Measurements from ENCODE around the gene HOXA3. TPM values are rescaled to one million over a fixed set of nuclear protein-coding genes. Genes with fewer than 3 reads are reported as not detected.

HOXA3 gene
- polyA plus RNA-seq, 1 donor (not counting 4 experiments of a cell fraction or from before 2014, with no cell fraction given) = 0.58 TPM

DNA sequence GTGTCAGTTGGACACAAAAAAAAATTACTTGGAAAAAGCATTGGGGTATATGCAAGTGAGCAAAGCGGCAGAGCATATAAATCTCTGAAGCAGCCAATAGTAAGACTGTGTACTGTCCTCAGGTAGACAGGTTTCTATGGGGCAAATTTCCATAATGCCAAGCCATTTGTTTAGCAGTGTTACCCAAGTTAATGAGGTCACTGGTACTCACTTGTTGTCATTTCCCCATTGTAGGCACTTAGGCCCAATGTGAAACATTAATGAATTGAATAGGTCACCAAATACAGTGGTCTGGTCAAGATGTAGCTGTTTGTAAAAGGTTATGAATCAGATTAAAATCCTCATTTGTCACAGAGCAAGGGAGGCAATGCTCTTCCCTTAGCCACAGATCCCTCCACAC lies 84.1 kb downstream of the HOXA3 start:
- Histone ChIP-seq H3K27ac (ENCODE audit: control insufficient read depth, insufficient read depth, low read length) (no peak overlapping the region), H3K27me3 (ENCODE audit: control insufficient read depth, extremely low read depth, insufficient read depth, low read length) (no peaks in the 10 kb centered on the region), H3K4me2 (ENCODE audit: control insufficient read depth, extremely low read depth, insufficient read depth, low read depth, low read length) (no peak overlapping the region), H3K79me2 (ENCODE audit: control insufficient read depth, insufficient read depth, low read length) (no peaks in the 10 kb centered on the region), H3K9me3 (ENCODE audit: control insufficient read depth, low read depth, low read length) (no peaks in the 10 kb centered on the region), H3K36me3 (ENCODE audit: control insufficient read depth in 2 of 2, extremely low read depth in 1 of 2, insufficient read depth in 2 of 2, low read length in 2 of 2) (no peaks in the 10 kb centered on the region), H3K4me1 (ENCODE audit: control insufficient read depth, extremely low read depth, insufficient read depth, low read length) (peaks cover 13% of the 10 kb centered on the region), H2AFZ (ENCODE audit: control insufficient read depth, low read length) (no peak overlapping the region), H3K9me1 (ENCODE audit: control insufficient read depth, extremely low read depth, insufficient read depth, low read length) (no peaks in the 10 kb centered on the region), H4K20me1 (ENCODE audit: control insufficient read depth, extremely low read depth, insufficient read depth, low read length) (no peaks in the 10 kb centered on the region), H3K4me3 (ENCODE audit: control insufficient read depth in 2 of 3, extremely low read depth in 1 of 3, insufficient read depth in 2 of 3, low read depth in 1 of 3, low read length in 3 of 3) (no peak overlapping the region), H3K9ac (ENCODE audit: control insufficient read depth, extremely low read depth, insufficient read depth, low read length) (no peak overlapping the region)
- FAIRE-seq (no peak), DNase-seq (ENCODE audit: low read depth, low spot score) (no peak)
- dilution Hi-C loops (cut with MboI; ENCODE audit: extremely low pct_ligation_motif_present, low sequenced_read_pairs) = no loop called here
- TF ChIP-seq, protein P1, sequence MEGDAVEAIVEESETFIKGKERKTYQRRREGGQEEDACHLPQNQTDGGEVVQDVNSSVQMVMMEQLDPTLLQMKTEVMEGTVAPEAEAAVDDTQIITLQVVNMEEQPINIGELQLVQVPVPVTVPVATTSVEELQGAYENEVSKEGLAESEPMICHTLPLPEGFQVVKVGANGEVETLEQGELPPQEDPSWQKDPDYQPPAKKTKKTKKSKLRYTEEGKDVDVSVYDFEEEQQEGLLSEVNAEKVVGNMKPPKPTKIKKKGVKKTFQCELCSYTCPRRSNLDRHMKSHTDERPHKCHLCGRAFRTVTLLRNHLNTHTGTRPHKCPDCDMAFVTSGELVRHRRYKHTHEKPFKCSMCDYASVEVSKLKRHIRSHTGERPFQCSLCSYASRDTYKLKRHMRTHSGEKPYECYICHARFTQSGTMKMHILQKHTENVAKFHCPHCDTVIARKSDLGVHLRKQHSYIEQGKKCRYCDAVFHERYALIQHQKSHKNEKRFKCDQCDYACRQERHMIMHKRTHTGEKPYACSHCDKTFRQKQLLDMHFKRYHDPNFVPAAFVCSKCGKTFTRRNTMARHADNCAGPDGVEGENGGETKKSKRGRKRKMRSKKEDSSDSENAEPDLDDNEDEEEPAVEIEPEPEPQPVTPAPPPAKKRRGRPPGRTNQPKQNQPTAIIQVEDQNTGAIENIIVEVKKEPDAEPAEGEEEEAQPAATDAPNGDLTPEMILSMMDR (optimal IDR thresholded peaks at IDR 0.05 in 1 of 3, IDR thresholded peaks at IDR 0.05 in 1 of 3, conservative IDR thresholded peaks at IDR 0.05 in 1 of 3; ENCODE audit: extremely low read depth in 1 of 3, insufficient read depth in 2 of 3, low read length in 3 of 3) = no peak
- TF ChIP-seq EZH2 (IDR thresholded peaks at IDR 0.05; ENCODE audit: low read length) = no peak

DNA sequence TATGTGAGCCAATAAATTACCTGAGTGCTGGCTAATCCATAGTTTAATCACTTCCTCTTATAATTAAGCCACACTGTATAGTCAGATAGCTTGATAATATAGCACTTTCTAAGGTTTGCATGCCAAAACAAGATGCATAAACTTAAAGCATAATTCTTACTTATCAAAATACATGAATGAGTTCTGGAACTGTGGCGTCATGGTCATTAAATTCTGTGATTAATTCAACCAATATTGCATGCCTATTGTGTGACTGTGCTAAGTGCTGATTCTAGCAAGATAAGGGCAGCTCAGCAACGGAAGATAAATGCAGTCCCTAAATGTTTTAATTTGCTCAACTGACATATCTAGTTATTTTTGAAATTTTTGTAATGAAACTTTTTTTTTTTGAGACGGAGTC lies 86.2 kb downstream of the HOXA3 start:
- dilution Hi-C loops (cut with MboI; ENCODE audit: extremely low pct_ligation_motif_present, low sequenced_read_pairs) = no loop called here
- no peaks in the 10 kb centered on the region for H3K79me2 ChIP-seq (ENCODE audit: control insufficient read depth, insufficient read depth, low read length)
- H3K4me1 ChIP-seq (ENCODE audit: control insufficient read depth, extremely low read depth, insufficient read depth, low read length) = peaks cover 9% of the 10 kb centered on the region
- FAIRE-seq (peak; percentile 77), DNase-seq (ENCODE audit: low read depth, low spot score) (no peak)
- no peaks in the 10 kb centered on the region for H3K36me3 ChIP-seq (ENCODE audit: control insufficient read depth in 2 of 2, extremely low read depth in 1 of 2, insufficient read depth in 2 of 2, low read length in 2 of 2)
- no peaks in the 10 kb centered on the region for H3K27me3 ChIP-seq (ENCODE audit: control insufficient read depth, extremely low read depth, insufficient read depth, low read length)
- no peaks in the 10 kb centered on the region for H3K9me1 ChIP-seq (ENCODE audit: control insufficient read depth, extremely low read depth, insufficient read depth, low read length)
- TF ChIP-seq, protein P1 (optimal IDR thresholded peaks at IDR 0.05 in 1 of 3, IDR thresholded peaks at IDR 0.05 in 1 of 3, conservative IDR thresholded peaks at IDR 0.05 in 1 of 3; ENCODE audit: extremely low read depth in 1 of 3, insufficient read depth in 2 of 3, low read length in 3 of 3) = no peak
- TF ChIP-seq EZH2 (IDR thresholded peaks at IDR 0.05; ENCODE audit: low read length) = no peak
- H3K9ac ChIP-seq (ENCODE audit: control insufficient read depth, extremely low read depth, insufficient read depth, low read length) = no peak overlapping the region
- H3K27ac ChIP-seq (ENCODE audit: control insufficient read depth, insufficient read depth, low read length) = peak overlapping the region; percentile 46
- no peaks in the 10 kb centered on the region for H4K20me1 ChIP-seq (ENCODE audit: control insufficient read depth, extremely low read depth, insufficient read depth, low read length)
- peak overlapping the region; percentile 69 for H3K4me2 ChIP-seq (ENCODE audit: control insufficient read depth, extremely low read depth, insufficient read depth, low read depth, low read length)
- H2AFZ ChIP-seq (ENCODE audit: control insufficient read depth, low read length) = peak overlapping the region; percentile 39
- no peak overlapping the region for H3K4me3 ChIP-seq (ENCODE audit: control insufficient read depth in 2 of 3, extremely low read depth in 1 of 3, insufficient read depth in 2 of 3, low read depth in 1 of 3, low read length in 3 of 3)
- H3K9me3 ChIP-seq (ENCODE audit: control insufficient read depth, low read depth, low read length) = no peaks in the 10 kb centered on the region

All from keratinocyte (primary cell).